ENCODE results near the gene SYNPO2L. TPM values are rescaled to one million over a fixed set of nuclear protein-coding genes. Genes with fewer than 3 reads are reported as not detected.

The SYNPO2L gene
- polyA plus RNA-seq, 1 donor: 263 TPM

GRCh38 chr10:73649876-73650536 is 5.8 kb downstream of the SYNPO2L start:
- no peak for DNase-seq

DNA sequence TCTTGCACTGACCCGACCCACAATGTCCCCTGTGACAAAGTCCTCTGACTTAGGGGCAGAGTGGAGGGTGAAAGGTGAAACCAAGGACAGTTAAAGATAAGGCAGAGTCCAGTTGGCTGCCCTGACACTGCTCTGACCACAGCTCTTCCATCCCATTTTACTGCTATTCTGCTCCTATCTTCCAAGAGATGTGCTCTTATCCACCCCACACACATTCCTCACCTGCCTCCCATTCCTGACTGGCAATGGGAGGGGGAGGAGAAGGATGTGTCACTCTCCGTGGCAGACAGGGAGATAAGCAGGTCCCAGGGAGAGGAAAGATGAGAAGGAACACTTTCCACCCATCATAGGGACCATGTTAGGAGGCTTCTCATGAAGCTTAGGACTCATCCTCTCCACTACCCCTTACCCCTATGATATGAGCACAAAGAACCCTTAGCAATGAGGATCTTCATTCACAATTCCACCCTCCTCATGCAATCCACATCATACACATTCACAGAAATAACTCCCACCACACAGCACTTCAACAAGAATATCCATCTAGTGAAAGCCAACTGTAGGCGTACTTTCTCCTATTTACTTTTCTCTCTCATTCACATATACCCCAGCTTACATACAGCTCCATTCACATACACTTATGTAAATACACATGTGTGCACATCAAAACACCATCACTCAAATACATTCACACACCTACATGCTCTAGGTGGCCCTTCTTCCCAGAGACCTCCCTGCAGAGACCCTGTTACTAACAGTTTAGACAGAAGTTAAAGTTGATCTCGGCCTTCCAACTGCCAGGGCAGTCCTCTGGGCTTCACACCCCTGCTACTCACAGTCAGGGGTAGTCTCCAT is 6.6 kb downstream of the SYNPO2L start:
- no peak for DNase-seq

- no peak for DNase-seq
Observed at GRCh38 chr10:73647875-73648651, 7.8 kb downstream of the SYNPO2L start.

GRCh38 chr10:73647211-73647874 is 8.5 kb downstream of the SYNPO2L start:
- peak; percentile 57 for DNase-seq

DNA sequence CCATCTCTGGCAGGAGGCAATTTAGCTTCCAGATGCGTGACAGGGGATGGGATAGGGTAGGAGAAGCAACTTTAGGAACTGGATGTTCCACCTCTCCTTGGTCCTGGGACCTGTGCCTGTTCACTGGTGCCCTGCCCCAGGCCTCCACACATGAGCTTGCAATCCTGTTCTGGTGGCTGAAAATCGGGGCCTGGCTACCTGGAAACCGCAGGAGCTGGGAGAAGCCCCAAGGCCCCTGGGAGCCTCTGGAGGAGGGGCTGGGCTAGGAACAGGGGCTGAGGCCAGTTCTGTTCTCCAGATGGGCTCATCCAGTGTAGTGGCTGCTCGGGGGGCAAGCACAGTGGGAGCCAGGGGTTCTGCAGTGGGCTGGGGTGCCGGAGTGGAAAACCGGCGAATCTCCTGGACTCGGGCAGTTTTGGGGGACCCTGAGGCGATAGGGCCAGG is 9.2 kb downstream of the SYNPO2L start:
- no peak for DNase-seq

DNA sequence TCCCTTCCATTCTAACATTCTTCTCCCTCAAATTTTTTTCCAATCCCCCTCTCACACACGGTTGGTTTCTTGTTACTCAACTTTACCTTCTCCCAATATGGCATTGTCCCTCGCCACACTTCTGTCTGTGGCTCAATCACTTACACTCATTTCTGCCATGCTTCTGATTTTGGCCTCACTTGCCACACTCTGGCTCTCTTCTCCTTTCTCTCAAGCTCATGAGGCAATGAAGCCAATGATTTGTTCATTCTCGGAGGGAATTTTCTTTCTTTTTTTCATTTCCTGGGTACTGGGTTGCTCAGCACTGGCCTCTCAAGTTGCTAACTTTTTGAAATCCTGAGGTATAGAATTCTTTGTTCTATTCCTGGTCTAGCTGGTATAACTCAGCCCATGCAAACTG is 10.6 kb downstream of the SYNPO2L start:
- no peak for DNase-seq

GRCh38 chr10:73644767-73645166 is 11.1 kb downstream of the SYNPO2L start:
- DNase-seq: no peak

- peak; percentile 63 for DNase-seq
Observed at GRCh38 chr10:73644015-73644743, 11.7 kb downstream of the SYNPO2L start.

DNA sequence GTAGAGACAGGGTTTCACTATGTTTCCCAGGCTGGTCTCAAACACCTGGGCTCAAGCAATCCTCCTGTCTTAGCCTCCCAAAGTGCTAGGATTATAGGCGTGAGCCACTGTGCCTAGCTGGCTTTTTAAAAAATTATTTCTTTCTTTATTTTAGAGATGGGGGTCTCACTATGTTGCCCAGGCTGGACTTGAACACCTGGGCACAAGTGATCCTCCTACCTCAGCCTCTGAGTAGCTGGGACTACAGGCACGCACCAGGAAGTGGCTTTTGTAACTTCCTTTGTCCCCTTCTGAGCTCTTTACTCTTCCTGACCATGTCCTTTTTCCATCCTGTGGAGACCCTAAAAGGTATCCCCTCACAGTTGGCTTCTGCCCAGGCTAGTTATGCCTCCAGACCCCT is 12.5 kb downstream of the SYNPO2L start:
- DNase-seq: no peak

- DNase-seq: no peak
Observed at GRCh38 chr10:73641328-73642060, 14.3 kb downstream of the SYNPO2L start, which contains the start of gene MYOZ1. TSS of gene MYOZ1 (minus strand) at chr10:73641474. CDS start at chr10:73640017, 1,457 bp downstream.

- no peak for DNase-seq
Observed at GRCh38 chr10:73639286-73639685, 16.5 kb downstream of the SYNPO2L start.

DNA sequence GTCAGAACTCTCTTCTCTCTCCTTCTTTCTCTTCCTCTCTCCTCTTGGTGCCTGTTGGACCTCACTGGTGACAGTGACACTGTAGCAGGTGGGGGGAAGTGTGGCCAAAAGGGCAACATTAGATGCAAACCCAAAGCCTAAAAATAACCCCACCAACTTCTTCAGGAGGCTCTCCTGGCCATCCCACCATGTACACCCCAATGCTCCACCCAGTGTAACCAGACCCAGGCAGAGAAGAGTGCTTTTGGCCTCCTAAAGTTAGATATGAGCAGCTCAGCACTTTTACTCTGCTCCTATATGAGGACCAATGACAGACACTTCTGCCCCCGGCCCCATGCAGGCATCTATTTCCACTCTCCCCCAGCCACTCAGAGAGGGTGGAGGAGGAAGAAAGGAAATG is 20.0 kb downstream of the SYNPO2L start:
- no peak for DNase-seq

GRCh38 chr10:73634421-73634820 is 21.4 kb downstream of the SYNPO2L start:
- no peak for DNase-seq

- no peak for DNase-seq
Observed at GRCh38 chr10:73629165-73629564, 26.7 kb downstream of the SYNPO2L start.

GRCh38 chr10:73628405-73628804 is 27.4 kb downstream of the SYNPO2L start:
- DNase-seq: no peak

- DNase-seq: no peak
Observed at GRCh38 chr10:73627300-73627699, 28.5 kb downstream of the SYNPO2L start.

GRCh38 chr10:73625884-73626752 is 29.7 kb downstream of the SYNPO2L start:
- DNase-seq: peak; percentile 98

GRCh38 chr10:73625004-73625883 is 30.6 kb downstream of the SYNPO2L start:
- peak; percentile 34 for DNase-seq

GRCh38 chr10:73623056-73623455 is 32.8 kb downstream of the SYNPO2L start:
- no peak for DNase-seq
